H1 (cell line): Measurements from ENCODE around the gene ARL5A. TPM values are rescaled to one million over a fixed set of nuclear protein-coding genes. Genes with fewer than 3 reads are reported as not detected.

ENCODE experiments used
- CTCF ChIA-PET: fragments of 300-600 bp; sonication (Branson Sonifier 250); formaldehyde crosslinking; loops from one replicate; lab custom pipeline; 2021; ENCODE audit not compliant: partially characterized antibody; lab: Charles Lee
- POLR2A ChIA-PET: fragments of 300-600 bp; sonication (Branson Sonifier 250); formaldehyde crosslinking; loops from one replicate; lab custom pipeline; 2021; ENCODE audit warnings: inconsistent platforms; ENCODE audit not compliant: partially characterized antibody; lab: Charles Lee
- DNase-seq, 2 experiments: peaks; one replicate each; pipeline versions ENCODE4 v3.0.0 to v3.0.0-alpha.2; 2010 to 2022; ENCODE audit warnings: low spot score in 2 of 2, low read depth in 1 of 2, mixed read lengths in 1 of 2
- FAIRE-seq: peaks from 2 replicates; lab custom pipeline; 2011; peaks lifted over from hg19 to GRCh38; lab: Jason Lieb, UNC
- H2AFZ ChIP-seq: 2 replicates; pipeline ENCODE4 v1.8.1; 2012; ENCODE audit warnings: low read length, inconsistent platforms
- H2AK5ac ChIP-seq: 2 replicates; pipeline ENCODE4 v1.6.1; 2013; ENCODE audit warnings: low read depth, low read length
- H2BK120ac ChIP-seq: replicated peaks from 2 replicates; pipeline ENCODE3; 2013; ENCODE audit warnings: low read depth, low read length, inconsistent platforms
- H2BK12ac ChIP-seq: 2 replicates; pipeline ENCODE4 v1.6.1; 2013; ENCODE audit warnings: low read depth, low read length
- H2BK15ac ChIP-seq: 2 replicates; pipeline ENCODE4 v1.6.1; 2013; ENCODE audit warnings: low read length
- H2BK20ac ChIP-seq: 2 replicates; pipeline ENCODE4 v1.6.1; 2013; ENCODE audit warnings: low read length
- H2BK5ac ChIP-seq: 2 replicates; pipeline ENCODE4 v1.6.1; 2013; ENCODE audit warnings: low read depth, low read length
- H3K14ac ChIP-seq: 2 replicates; pipeline ENCODE4 v1.6.1; 2013; ENCODE audit warnings: inconsistent platforms; ENCODE audit not compliant: insufficient read length
- H3K18ac ChIP-seq: 2 replicates; pipeline ENCODE4 v1.6.1; 2013; ENCODE audit warnings: low read length; ENCODE audit errors: extremely low read depth
- H3K23ac ChIP-seq: 2 replicates; pipeline ENCODE4 v1.6.1; 2013; ENCODE audit warnings: inconsistent platforms; ENCODE audit not compliant: insufficient read length
- H3K23me2 ChIP-seq: 2 replicates; pipeline ENCODE4 v1.6.1; 2013; ENCODE audit warnings: low read depth, low read length
- H3K27ac ChIP-seq: 2 replicates; pipeline ENCODE4 v1.6.1; 2011; ENCODE audit warnings: low read depth, low read length, inconsistent platforms
- H3K27me3 ChIP-seq, 4 experiments: replicated peaks in 1 of 4; 1 replicate in 1 of 4; 2 replicates in 3 of 4; pipeline versions ENCODE4 v1.6.1 to v1.8.1; 2011 to 2013; ENCODE audit warnings: low read length in 3 of 4, mild to moderate bottlenecking in 3 of 4, inconsistent platforms in 2 of 4, mixed read lengths in 2 of 4, moderate library complexity in 1 of 4; ENCODE audit not compliant: control insufficient read depth in 3 of 4, insufficient read depth in 3 of 4; ENCODE audit errors: extremely low read depth in 1 of 4
- H3K36me3 ChIP-seq, 4 experiments: 2 replicates each; pipeline versions ENCODE4 v1.6.1 to v1.8.1; 2011 to 2013; ENCODE audit warnings: mild to moderate bottlenecking in 4 of 4, low read length in 3 of 4, moderate library complexity in 2 of 4, control low read depth in 1 of 4, inconsistent platforms in 1 of 4; ENCODE audit not compliant: insufficient read depth in 4 of 4, control insufficient read depth in 2 of 4
- H3K4ac ChIP-seq: replicated peaks from 2 replicates; pipeline ENCODE3; 2013; ENCODE audit warnings: low read length, low read depth, mixed read lengths, inconsistent platforms; ENCODE audit not compliant: insufficient read length
- H3K4me1 ChIP-seq, 4 experiments: replicated peaks in 1 of 4; 1 replicate in 1 of 4; 2 replicates in 3 of 4; pipeline versions ENCODE4 v1.6.1 to v1.8.1; 2011 to 2013; ENCODE audit warnings: low read length in 3 of 4, inconsistent platforms in 2 of 4, mixed read lengths in 1 of 4; ENCODE audit not compliant: insufficient read depth in 4 of 4, control insufficient read depth in 3 of 4
- H3K4me2 ChIP-seq, 2 experiments: 2 replicates each; pipeline versions ENCODE4 v1.6.1 to v1.8.1; 2011 to 2013; ENCODE audit warnings: low read depth in 2 of 2, low read length in 2 of 2, control low read depth in 1 of 2, inconsistent platforms in 1 of 2, mild to moderate bottlenecking in 1 of 2; ENCODE audit not compliant: insufficient read depth in 1 of 2
- H3K4me3 ChIP-seq, 4 experiments: fragments of 200-600, 300-600 bp in 1 of 4; sonication (generic), shearing (Covaris generic), sonication (Bioruptor Twin) in 1 of 4; 2 replicates each; pipeline versions ENCODE4 v1.5.1 to v1.8.1; 2011 to 2016; ENCODE audit warnings: low read length in 4 of 4, low read depth in 3 of 4, control low read depth in 2 of 4, inconsistent platforms in 2 of 4, mild to moderate bottlenecking in 2 of 4, mixed read lengths in 1 of 4, moderate library complexity in 1 of 4; ENCODE audit not compliant: insufficient read depth in 2 of 4; ENCODE audit errors: extremely low read depth in 1 of 4
- H3K56ac ChIP-seq: replicated peaks from 2 replicates; pipeline ENCODE3; 2013; ENCODE audit warnings: low read depth, mild to moderate bottlenecking, mixed read lengths, low read length, inconsistent platforms; ENCODE audit not compliant: insufficient read length
- H3K79me1 ChIP-seq: 2 replicates; pipeline ENCODE4 v1.6.1; 2013; ENCODE audit warnings: low read depth, low read length, control low read depth
- H3K79me2 ChIP-seq, 2 experiments: 2 replicates each; pipeline versions ENCODE4 v1.6.1 to v1.8.1; 2012 to 2013; ENCODE audit warnings: low read length in 2 of 2, mild to moderate bottlenecking in 2 of 2, inconsistent platforms in 1 of 2; ENCODE audit not compliant: insufficient read depth in 2 of 2, control insufficient read depth in 1 of 2
- H3K9ac ChIP-seq, 4 experiments: replicated peaks in 1 of 4; 1 replicate in 1 of 4; 2 replicates in 3 of 4; pipeline versions ENCODE4 v1.6.1 to v1.8.1; 2011 to 2013; ENCODE audit warnings: low read depth in 3 of 4, low read length in 3 of 4, control low read depth in 2 of 4, mild to moderate bottlenecking in 2 of 4, moderate library complexity in 2 of 4, inconsistent platforms in 1 of 4; ENCODE audit errors: extremely low read depth in 1 of 4
- H3K9me3 ChIP-seq, 2 experiments: 2 replicates each; pipeline versions ENCODE4 v1.6.1 to v1.8.1; 2012 to 2013; ENCODE audit warnings: mild to moderate bottlenecking in 2 of 2, moderate library complexity in 2 of 2, control low read depth in 1 of 2, inconsistent platforms in 1 of 2, low read depth in 1 of 2, low read length in 1 of 2, mixed read lengths in 1 of 2; ENCODE audit not compliant: insufficient read depth in 2 of 2
- H4K20me1 ChIP-seq, 2 experiments: replicated peaks in 1 of 2; 2 replicates each; pipeline versions ENCODE3 to v1.8.1; 2011 to 2013; ENCODE audit warnings: inconsistent platforms in 2 of 2, low read length in 2 of 2, mild to moderate bottlenecking in 1 of 2; ENCODE audit not compliant: insufficient read depth in 2 of 2, control insufficient read depth in 1 of 2
- H4K5ac ChIP-seq: 2 replicates; pipeline ENCODE4 v1.6.1; 2013; ENCODE audit warnings: low read length, low read depth, mixed read lengths, inconsistent platforms; ENCODE audit not compliant: insufficient read length
- H4K8ac ChIP-seq: 2 replicates; pipeline ENCODE4 v1.8.0; 2013; ENCODE audit warnings: mild to moderate bottlenecking, moderate library complexity, low read length, inconsistent platforms; ENCODE audit not compliant: insufficient read depth; ENCODE audit errors: extremely low read depth
- H4K91ac ChIP-seq: replicated peaks from 2 replicates; pipeline ENCODE3; 2013; ENCODE audit warnings: low read length, mixed read lengths, inconsistent platforms; ENCODE audit not compliant: insufficient read length
- BRCA1 ChIP-seq: IDR thresholded peaks from 2 replicates; pipeline ENCODE4 v1.6.1; 2012; ENCODE audit warnings: low read depth, low read length, improper control_type of control experiment
- CREB1 ChIP-seq: IDR thresholded peaks from 2 replicates; pipeline ENCODE4 v1.6.1; 2012; ENCODE audit warnings: inconsistent platforms
- CTBP2 ChIP-seq: IDR thresholded peaks from 2 replicates; pipeline ENCODE4 v1.7.0; 2011; ENCODE audit warnings: borderline replicate concordance, mild to moderate bottlenecking, moderate library complexity, mixed read lengths, low read length; ENCODE audit not compliant: insufficient read depth, insufficient read length
- GABPA ChIP-seq: IDR thresholded peaks from 2 replicates; pipeline ENCODE4 v1.6.1; 2011; ENCODE audit warnings: mild to moderate bottlenecking, low read length, moderate library complexity, borderline replicate concordance; ENCODE audit not compliant: insufficient read depth
- HDAC6 ChIP-seq: IDR thresholded peaks from one replicate; pipeline ENCODE4 v1.7.1; 2012; ENCODE audit warnings: low read depth, mild to moderate bottlenecking, inconsistent platforms, low read length, moderate library complexity
- JUND ChIP-seq: IDR thresholded peaks from 2 replicates; pipeline ENCODE4 v1.6.1; 2011; ENCODE audit warnings: mild to moderate bottlenecking, improper control_type of control experiment, low read length
- MAFK ChIP-seq: IDR thresholded peaks from 2 replicates; pipeline ENCODE4 v1.6.1; 2012; ENCODE audit warnings: low read depth, mild to moderate bottlenecking, improper control_type of control experiment, low read length
- NRF1 ChIP-seq: IDR thresholded peaks from 2 replicates; pipeline ENCODE4 v1.6.1; 2011; ENCODE audit warnings: mild to moderate bottlenecking, low read depth, low read length, improper control_type of control experiment
- RAD21 ChIP-seq, 2 experiments: IDR thresholded peaks in 1 of 2; conservative IDR thresholded peaks in 1 of 2; 2 replicates each; pipeline ENCODE4 v1.6.1; 2011; ENCODE audit warnings: low read depth in 2 of 2, low read length in 2 of 2, improper control_type of control experiment in 1 of 2, inconsistent platforms in 1 of 2, mild to moderate bottlenecking in 1 of 2, moderate library complexity in 1 of 2
- RXRA ChIP-seq: IDR thresholded peaks from 2 replicates; pipeline ENCODE4 v1.6.1; 2011; ENCODE audit warnings: low read depth, mild to moderate bottlenecking, low read length, moderate library complexity; ENCODE audit not compliant: insufficient read depth
- SIX5 ChIP-seq: IDR thresholded peaks from 2 replicates; pipeline ENCODE4 v1.6.1; 2011; ENCODE audit warnings: mild to moderate bottlenecking, low read depth, low read length
- SP1 ChIP-seq: IDR thresholded peaks from 2 replicates; pipeline ENCODE4 v1.6.1; 2011; ENCODE audit warnings: low read depth, low read length
- SP4 ChIP-seq: IDR thresholded peaks from 2 replicates; pipeline ENCODE4 v1.6.1; 2012; ENCODE audit warnings: low read length, inconsistent platforms
- WGBS, 2 experiments: shearing (Covaris generic) in 1 of 2; methylation state at CpG; one replicate each; pipeline versions ENCODE4 v1.1.6 to v1.1.7; 2013 to 2015; ENCODE audit warnings: low lambda C conversion rate in 2 of 2, mixed read lengths in 2 of 2, inconsistent platforms in 1 of 2, low coverage in 1 of 2, missing lambda C conversion rate in 1 of 2; ENCODE audit not compliant: insufficient replicate concordance in 2 of 2, insufficient coverage in 1 of 2, insufficient read length in 1 of 2; ENCODE audit errors: extremely low coverage in 1 of 2, missing lambda C conversion rate in 1 of 2; 5-methylcytosine and 5-hydroxymethylcytosine counted together
- polyA plus RNA-seq, 7 experiments: library from polyadenylated mRNA; depleted of rRNA in 3 of 7; stranded (reverse) in 5 of 7; unstranded in 2 of 7; fragments of >200 nt in 5 of 7; fragments of 200-250 nt in 2 of 7; gene quantifications; 1 replicate in 5 of 7; 2 replicates in 1 of 7; 4 replicates in 1 of 7; pipeline versions ENCODE4 v1.2.1 to v1.2.3, GENCODE V29; 2011 to 2013; ENCODE audit warnings: missing spikeins in 2 of 7, mixed read lengths in 2 of 7
- total RNA-seq: library from RNA; stranded (reverse); fragmentation: NEBNext Ultra II Directional; extraction: Animal tissue kit (Norgen Biotek cat#: 25700); gene quantifications from 2 replicates; pipeline ENCODE4 v1.2.1, GENCODE V29; 2021

Gene ARL5A
- total and polyA plus RNA-seq, 2 of the 8 experiments (the other 6 are each of a cell fraction or from before 2014, with no cell fraction given) = 12.6 to 86.3 TPM

- Histone ChIP-seq H2AK5ac (no peak overlapping the region), H4K91ac (no peak overlapping the region), H2BK120ac (no peak overlapping the region), H3K18ac (no peak overlapping the region), H2BK5ac (no peak overlapping the region), H2BK15ac (no peak overlapping the region), H3K9ac (no peak overlapping the region), H4K8ac (no peak overlapping the region; the same call in 1 of the 2 replicates), H2AFZ (no peak overlapping the region), H3K4me2 (no peak overlapping the region), H3K36me3 (no peaks in the 10 kb centered on the region), H4K5ac (no peak overlapping the region), H3K79me2 (no peaks in the 10 kb centered on the region), H3K27ac (no peak overlapping the region), H3K4ac (no peak overlapping the region), H3K79me1 (no peaks in the 10 kb centered on the region), H3K56ac (no peak overlapping the region), H3K23ac (no peak overlapping the region), H3K4me1 (no peaks in the 10 kb centered on the region), H3K14ac (no peak overlapping the region), H2BK20ac (no peak overlapping the region), H3K9me3 (no peaks in the 10 kb centered on the region), H3K27me3 (no peaks in the 10 kb centered on the region), H2BK12ac (no peak overlapping the region), H4K20me1 (no peaks in the 10 kb centered on the region), H3K23me2 (no peaks in the 10 kb centered on the region), H3K4me3 (no peak overlapping the region)
- no peak for DNase-seq
- WGBS, 2 experiments = 86% methylated on average over 8 of the region's 8 CpGs; no CpG with 5 or more reads in 1 of the 2 experiments
- no peak for FAIRE-seq
- ChIA-PET POLR2A (no interaction called here), CTCF (no interaction called here)
- TF ChIP-seq NRF1 (no peak), BRCA1 (no peak), JUND (no peak), MAFK (no peak), CREB1 (no peak), RAD21 (IDR thresholded peaks at IDR 0.05 in 1 of 2, conservative IDR thresholded peaks at IDR 0.05 in 1 of 2; ENCODE audit: low read depth in 2 of 2, low read length in 2 of 2) (no peak), GABPA (no peak), RXRA (no peak), CTBP2 (no peak), SP1 (no peak), HDAC6 (no peak), SIX5 (no peak), SP4 (no peak)
These were observed 14.8 kb upstream of the ARL5A start for GRCh38 chr2:151842830-151843690.
